Right hindlimb (tissue), 1 donor: ENCODE results near the gene NFE2L3.
A peak's percentile ranks its signal among the peaks of the same experiment; 100 is the strongest.

Experiments used
- DNase-seq: peaks from one replicate; pipeline ENCODE4 v3.0.0-alpha.2; 2018

Gene NFE2L3

GRCh38 chr7:26200444-26201246 is 48.6 kb downstream of the NFE2L3 start, which contains the start of gene HNRNPA2B1:
TSS of gene HNRNPA2B1 (minus strand) at chr7:26200746. CDS start at chr7:26200577, 169 bp downstream.
- peak; percentile 99 for DNase-seq

- peak; percentile 88 for DNase-seq
Measured at GRCh38 chr7:26201247-26202018, 49.4 kb downstream of the NFE2L3 start, which contains the start of gene CBX3. TSS of gene CBX3 (plus strand) at chr7:26201745. CDS start at chr7:26202999, 1,254 bp downstream.

- peak; percentile 80 for DNase-seq
Measured at GRCh38 chr7:26202019-26202990, 50.3 kb downstream of the NFE2L3 start.

GRCh38 chr7:26203016-26203415 is 51.0 kb downstream of the NFE2L3 start:
- no peak for DNase-seq

GRCh38 chr7:26208040-26208439 is 56.0 kb downstream of the NFE2L3 start:
- DNase-seq, result no peak

GRCh38 chr7:26212921-26213718 is 61.1 kb downstream of the NFE2L3 start:
- no peak for DNase-seq

- DNase-seq, result no peak
Measured at GRCh38 chr7:26213807-26214515, 62.0 kb downstream of the NFE2L3 start.

- DNase-seq, result no peak
Measured at GRCh38 chr7:26216049-26216448, 64.1 kb downstream of the NFE2L3 start.

GRCh38 chr7:26224359-26224758 is 72.4 kb downstream of the NFE2L3 start:
- no peak for DNase-seq

- no peak for DNase-seq
Measured at GRCh38 chr7:26227987-26228386, 76.0 kb downstream of the NFE2L3 start.

GRCh38 chr7:26233902-26234511 is 82.0 kb downstream of the NFE2L3 start:
- DNase-seq, result no peak
